Bronchial epithelial cell (primary cell): Measurements from ENCODE around the gene UCP3. TPM values are rescaled to one million over a fixed set of nuclear protein-coding genes. Genes with fewer than 3 reads are reported as not detected.
A peak's percentile ranks its signal among the peaks of the same experiment; 100 is the strongest.

Experiments
- DNase-seq: peaks from one replicate; pipeline ENCODE4 v3.0.0-alpha.2; 2010; ENCODE audit warnings: low read depth
- FAIRE-seq: peaks from 2 replicates; lab custom pipeline; 2011; peaks lifted over from hg19 to GRCh38; lab: Jason Lieb, UNC
- H3K27me3 ChIP-seq: 2 replicates; pipeline ENCODE4 v1.5.1; 2011; ENCODE audit warnings: low read length; ENCODE audit not compliant: control insufficient read depth, insufficient read depth
- H3K36me3 ChIP-seq: 2 replicates; pipeline ENCODE4 v1.5.1; 2011; ENCODE audit warnings: low read length; ENCODE audit not compliant: control insufficient read depth, insufficient read depth
- H3K4me3 ChIP-seq: 2 replicates; pipeline ENCODE4 v1.5.1; 2011; ENCODE audit warnings: mild to moderate bottlenecking, low read depth, low read length, control low read depth
- total RNA-seq: library from RNA; depleted of rRNA; stranded (reverse); fragments of >200 nt; gene quantifications from 2 replicates; pipeline ENCODE4 v1.2.1, GENCODE V29; 2014
- TF ChIP-seq, protein P1 (sequence below): IDR thresholded peaks from 2 replicates; pipeline ENCODE4 v1.5.1; 2011; ENCODE audit warnings: mild to moderate bottlenecking, moderate library complexity, low read length, control low read depth, inconsistent platforms; ENCODE audit not compliant: insufficient read depth, severe bottlenecking

UCP3 gene
- total RNA-seq, 1 donor from 2014 or later, result under 0.01 TPM

DNA sequence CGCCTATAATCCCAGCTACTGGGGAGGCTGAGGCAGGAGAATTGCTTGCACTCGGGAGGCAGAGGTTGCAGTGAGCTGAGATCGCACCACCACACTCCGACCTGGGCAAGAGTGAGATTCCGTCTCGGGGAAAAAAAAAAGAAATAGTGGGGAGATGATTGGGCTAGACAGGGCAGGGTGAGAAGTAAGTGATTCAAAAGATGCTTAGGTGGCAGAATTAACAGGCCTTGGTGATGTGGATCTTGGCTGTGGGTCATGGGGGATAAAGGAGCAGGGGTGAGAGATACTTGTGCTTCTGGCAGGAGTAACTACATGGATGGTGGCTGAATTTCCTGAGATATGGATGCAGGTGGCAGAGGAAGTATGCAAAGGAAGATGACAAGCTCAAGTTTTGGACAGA, 13.1 kb upstream of the UCP3 start:
- H3K4me3 ChIP-seq, result no peak overlapping the region
- TF ChIP-seq, protein P1, sequence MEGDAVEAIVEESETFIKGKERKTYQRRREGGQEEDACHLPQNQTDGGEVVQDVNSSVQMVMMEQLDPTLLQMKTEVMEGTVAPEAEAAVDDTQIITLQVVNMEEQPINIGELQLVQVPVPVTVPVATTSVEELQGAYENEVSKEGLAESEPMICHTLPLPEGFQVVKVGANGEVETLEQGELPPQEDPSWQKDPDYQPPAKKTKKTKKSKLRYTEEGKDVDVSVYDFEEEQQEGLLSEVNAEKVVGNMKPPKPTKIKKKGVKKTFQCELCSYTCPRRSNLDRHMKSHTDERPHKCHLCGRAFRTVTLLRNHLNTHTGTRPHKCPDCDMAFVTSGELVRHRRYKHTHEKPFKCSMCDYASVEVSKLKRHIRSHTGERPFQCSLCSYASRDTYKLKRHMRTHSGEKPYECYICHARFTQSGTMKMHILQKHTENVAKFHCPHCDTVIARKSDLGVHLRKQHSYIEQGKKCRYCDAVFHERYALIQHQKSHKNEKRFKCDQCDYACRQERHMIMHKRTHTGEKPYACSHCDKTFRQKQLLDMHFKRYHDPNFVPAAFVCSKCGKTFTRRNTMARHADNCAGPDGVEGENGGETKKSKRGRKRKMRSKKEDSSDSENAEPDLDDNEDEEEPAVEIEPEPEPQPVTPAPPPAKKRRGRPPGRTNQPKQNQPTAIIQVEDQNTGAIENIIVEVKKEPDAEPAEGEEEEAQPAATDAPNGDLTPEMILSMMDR, result no peak
- H3K27me3 ChIP-seq, result no peaks in the 10 kb centered on the region
- FAIRE-seq (no peak), DNase-seq (no peak)
- H3K36me3 ChIP-seq, result no peaks in the 10 kb centered on the region

DNA sequence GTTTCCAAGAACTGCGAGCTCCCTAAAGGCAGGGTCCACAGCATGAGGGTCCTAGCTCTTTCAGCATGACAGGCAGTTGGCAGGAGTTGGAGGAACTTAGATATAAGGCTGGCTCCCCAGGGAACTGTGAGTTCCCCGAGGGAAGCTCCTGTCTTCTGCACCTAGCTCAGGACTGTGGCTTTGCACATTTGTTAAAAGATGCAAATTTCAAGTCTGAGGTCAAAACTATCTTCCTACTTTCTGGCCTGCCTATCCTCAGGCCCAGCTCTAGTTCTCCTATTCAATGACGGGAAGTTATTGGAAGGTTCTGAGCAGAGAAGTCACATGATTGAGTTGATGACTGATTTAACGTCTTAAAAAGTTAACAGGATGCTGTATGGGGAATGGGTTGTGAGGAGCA, 11.7 kb upstream of the UCP3 start:
- TF ChIP-seq, protein P1, result no peak
- Histone ChIP-seq H3K27me3 (no peaks in the 10 kb centered on the region), H3K36me3 (no peaks in the 10 kb centered on the region), H3K4me3 (no peak overlapping the region)
- FAIRE-seq (no peak), DNase-seq (no peak)

DNA sequence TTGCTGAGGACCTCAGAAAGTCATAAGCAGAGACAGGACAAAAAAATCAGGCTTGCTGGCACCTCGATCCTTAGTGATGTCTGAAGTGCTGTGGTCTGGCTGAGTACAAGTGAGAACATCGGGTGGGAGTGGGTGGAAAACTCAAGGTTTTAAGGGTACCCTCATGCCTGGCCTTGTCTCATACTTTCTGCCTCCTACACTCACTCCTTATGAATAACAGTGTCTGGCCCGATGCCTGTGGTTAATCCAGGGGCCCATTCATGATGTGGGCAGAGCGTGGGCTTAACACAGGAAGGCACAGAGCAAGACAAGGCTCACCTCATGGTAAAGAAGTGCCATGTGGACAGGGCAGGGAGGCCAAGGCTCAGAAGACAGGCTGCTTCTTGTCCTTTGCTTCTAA, 11.0 kb upstream of the UCP3 start:
- FAIRE-seq, result no peak
- Histone ChIP-seq H3K36me3 (no peaks in the 10 kb centered on the region), H3K4me3 (no peak overlapping the region), H3K27me3 (no peaks in the 10 kb centered on the region)
- TF ChIP-seq, protein P1, result no peak
- DNase-seq, result peak; percentile 85

DNA sequence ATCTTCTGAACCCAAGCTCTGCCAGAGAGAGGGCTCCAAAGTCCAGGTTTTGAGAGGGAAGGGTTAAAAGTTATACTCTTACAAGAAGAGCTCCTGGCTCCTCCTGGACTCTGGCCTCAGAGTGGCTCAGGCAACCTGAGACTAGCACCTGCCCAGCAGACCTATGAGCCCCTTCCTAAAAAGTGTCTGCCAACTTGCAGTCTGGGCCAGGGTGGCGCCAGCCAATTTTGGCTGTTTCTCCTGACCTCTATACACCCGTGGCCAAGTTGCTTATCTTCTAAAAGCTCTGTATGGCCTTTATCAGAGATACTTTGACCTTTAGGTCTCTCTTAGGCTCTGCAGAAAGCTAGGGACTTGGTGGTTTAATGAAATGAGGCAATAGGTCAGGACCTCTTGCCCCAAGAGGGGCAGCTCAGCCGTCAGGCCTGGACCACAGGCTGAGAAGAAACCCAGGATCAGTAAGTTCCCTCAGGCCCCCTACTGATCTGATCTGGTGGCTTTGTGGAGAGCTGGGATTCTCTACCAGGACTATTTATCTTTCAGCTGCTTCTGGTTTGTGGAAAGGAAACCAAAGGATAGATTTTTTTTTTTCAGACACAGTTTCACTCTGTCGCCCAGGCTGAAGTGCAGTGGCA, 10.3 kb upstream of the UCP3 start:
- DNase-seq (no peak), FAIRE-seq (no peak)
- Histone ChIP-seq H3K4me3 (no peak overlapping the region), H3K36me3 (no peaks in the 10 kb centered on the region), H3K27me3 (no peaks in the 10 kb centered on the region)
- TF ChIP-seq, protein P1, result no peak

DNA sequence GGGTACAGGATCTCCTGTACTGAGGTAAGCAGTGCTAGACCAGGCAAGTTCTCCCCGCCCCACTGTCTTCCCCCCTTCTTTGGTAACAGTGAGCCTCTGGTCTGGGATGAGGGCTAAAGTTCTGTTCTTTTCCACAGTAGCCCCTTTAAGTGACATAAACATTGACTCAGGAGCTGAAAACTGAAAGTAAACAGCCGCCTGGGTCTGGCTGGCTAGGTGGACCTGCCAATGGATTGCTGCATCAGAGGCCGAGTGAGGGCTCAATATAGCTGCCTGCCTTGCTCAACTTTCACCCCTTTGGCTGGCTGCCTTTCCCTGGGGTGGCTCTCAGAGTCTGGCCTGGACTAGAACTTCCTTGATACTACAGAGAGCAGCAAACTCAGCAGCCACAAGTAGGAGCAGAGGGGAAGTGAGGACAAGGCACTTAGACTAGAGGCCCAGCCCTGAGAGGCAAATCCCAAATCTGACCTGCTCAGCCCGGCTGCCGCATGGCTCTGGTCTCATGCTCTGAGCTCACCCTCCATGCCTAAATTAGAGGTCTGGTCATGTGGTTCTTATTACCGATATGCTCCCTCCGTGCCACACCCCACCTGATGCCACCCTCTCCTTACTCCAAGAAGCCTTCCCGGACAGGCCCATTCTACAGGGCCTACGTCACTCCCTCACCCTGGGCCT, 9.6 kb upstream of the UCP3 start:
- Histone ChIP-seq H3K27me3 (no peaks in the 10 kb centered on the region), H3K4me3 (no peak overlapping the region), H3K36me3 (no peaks in the 10 kb centered on the region)
- FAIRE-seq (no peak), DNase-seq (peak; percentile 74)
- TF ChIP-seq, protein P1, result no peak

DNA sequence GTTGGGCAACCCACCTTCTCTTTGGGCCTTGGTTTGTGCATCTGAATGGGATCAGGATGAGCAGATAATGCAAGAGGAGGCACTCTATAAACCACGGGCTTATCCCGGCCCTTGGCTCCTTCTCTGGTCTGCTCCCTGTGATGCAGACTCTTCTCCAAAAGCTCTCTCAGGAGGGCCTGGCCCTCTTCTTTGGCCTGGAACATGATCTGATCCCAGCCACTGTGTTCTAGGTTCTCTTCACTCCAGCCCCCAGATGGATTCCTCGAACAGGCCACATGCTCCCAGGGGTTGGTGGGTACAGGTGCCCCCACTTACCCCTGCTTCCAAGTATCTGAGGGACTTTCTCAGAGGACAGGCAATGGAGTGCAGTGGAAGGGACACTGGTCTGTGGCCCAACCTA, 8.7 kb upstream of the UCP3 start:
- H3K36me3 ChIP-seq, result no peaks in the 10 kb centered on the region
- no peak overlapping the region for H3K4me3 ChIP-seq
- no peaks in the 10 kb centered on the region for H3K27me3 ChIP-seq
- no peak for FAIRE-seq
- TF ChIP-seq, protein P1, result no peak
- no peak for DNase-seq
